A673 (cell line): ENCODE measurements around the gene PI16. TPM values are rescaled to one million over a fixed set of nuclear protein-coding genes. Genes with fewer than 3 reads are reported as not detected.
A peak's percentile ranks its signal among the peaks of the same experiment; 100 is the strongest.

Source experiments
- BruUV-seq: library from RNA; stranded (reverse); fragments of 400-500 nt; replicated peaks from 2 replicates; lab custom pipeline; 2021; lab: Mats Ljungman, UMichigan
- CTCF ChIA-PET: fragments of 300-600 bp; sonication (Branson Sonifier 250); formaldehyde crosslinking; loops from one replicate; lab custom pipeline; 2022; ENCODE audit warnings: antibody characterized with exemption; lab: Charles Lee
- POLR2A ChIA-PET: fragments of 300-600 bp; sonication (Branson Sonifier 250); formaldehyde crosslinking; loops from one replicate; lab custom pipeline; 2022; ENCODE audit warnings: antibody characterized with exemption; ENCODE audit not compliant: low non-redundant PET; lab: Charles Lee
- DNase-seq: peaks from one replicate; pipeline ENCODE4 v3.0.0-alpha.2; 2015; ENCODE audit warnings: low spot score
- H3K27ac ChIP-seq: fragments of 200-600 bp; sonication (generic); 2 replicates; pipeline ENCODE4 v1.5.1; 2016; ENCODE audit warnings: mixed run types, low read depth, mild to moderate bottlenecking, mixed read lengths, antibody characterized with exemption, low read length; ENCODE audit not compliant: poor library complexity, severe bottlenecking
- H3K27me3 ChIP-seq: fragments of 200-600 bp; sonication (generic); replicated peaks from 2 replicates; pipeline ENCODE4 v1.6.1; 2017; ENCODE audit warnings: mixed run types, low read depth, mild to moderate bottlenecking, mixed read lengths, antibody characterized with exemption, low read length; ENCODE audit not compliant: insufficient read depth, poor library complexity
- H3K36me3 ChIP-seq: fragments of 200-600 bp; sonication (generic); 2 replicates; pipeline ENCODE4 v1.6.1; 2016; ENCODE audit warnings: mixed run types, mild to moderate bottlenecking, mixed read lengths, antibody characterized with exemption, low read length; ENCODE audit not compliant: insufficient read depth, poor library complexity, severe bottlenecking
- H3K4me1 ChIP-seq: fragments of 200-600 bp; sonication (generic); 2 replicates; pipeline ENCODE4 v1.6.1; 2017; ENCODE audit warnings: mixed run types, mild to moderate bottlenecking, mixed read lengths, antibody characterized with exemption, low read length; ENCODE audit not compliant: insufficient read depth, poor library complexity, severe bottlenecking
- H3K4me3 ChIP-seq: fragments of 200-600 bp; sonication (generic); 2 replicates; pipeline ENCODE4 v1.5.1; 2016; ENCODE audit warnings: low read depth, mixed run types, mild to moderate bottlenecking, mixed read lengths, low read length; ENCODE audit not compliant: poor library complexity, severe bottlenecking
- H3K9me3 ChIP-seq: fragments of 200-600 bp; sonication (generic); 2 replicates; pipeline ENCODE4 v1.6.1; 2016; ENCODE audit warnings: mixed run types, low read depth, mild to moderate bottlenecking, mixed read lengths, antibody characterized with exemption, low read length; ENCODE audit not compliant: poor library complexity, severe bottlenecking
- EZH2 ChIP-seq: fragments of 200-600 bp; sonication (generic); IDR thresholded peaks from 2 replicates; pipeline ENCODE4 v1.6.1; 2017; ENCODE audit warnings: borderline replicate concordance, low read depth, mild to moderate bottlenecking, mixed read lengths, antibody characterized with exemption, low read length; ENCODE audit not compliant: poor library complexity, severe bottlenecking
- intact Hi-C: fragments of 100-400 bp; cut with micrococcal nuclease; formaldehyde crosslinking; loops from one replicate; pipeline ENCODE4 v1.10.0; 2022; ENCODE audit not compliant: unreplicated experiment
- total RNA-seq: library from RNA; stranded (reverse); gene quantifications from 2 replicates; pipeline ENCODE4 v1.2.3, GENCODE V29; 2021
- TF ChIP-seq, protein P1 (sequence below): fragments of 300-800, 200-600 bp; sonication (generic); conservative IDR thresholded peaks from 2 replicates; pipeline ENCODE4 v1.5.1; 2017; ENCODE audit warnings: low read depth, mild to moderate bottlenecking, antibody characterized with exemption, low read length, moderate library complexity, mixed read lengths

Gene PI16
- total RNA-seq, 1 experiment from 2014 or later = not detected

DNA sequence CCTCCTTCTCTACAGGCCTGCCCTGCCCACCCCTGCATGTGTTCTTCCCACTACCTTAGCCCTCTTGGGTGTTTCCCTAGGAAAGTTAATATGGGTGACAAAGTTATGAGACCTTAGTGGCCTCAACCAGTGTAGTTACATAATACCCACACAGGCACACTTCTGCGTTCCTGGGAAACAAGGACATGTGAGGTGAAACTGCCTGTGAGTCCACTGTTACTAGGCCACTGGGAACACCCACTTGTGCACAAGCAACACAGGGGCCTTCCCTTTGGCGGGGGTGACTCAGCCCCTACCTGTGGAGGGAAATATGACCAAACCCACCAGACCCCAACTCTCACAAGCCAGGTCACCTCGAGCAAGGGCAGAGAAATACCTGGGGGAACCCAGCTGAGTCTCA is 12.8 kb downstream of the PI16 start:
- POLR2A ChIA-PET = no interaction called here
- TF ChIP-seq, protein P1, sequence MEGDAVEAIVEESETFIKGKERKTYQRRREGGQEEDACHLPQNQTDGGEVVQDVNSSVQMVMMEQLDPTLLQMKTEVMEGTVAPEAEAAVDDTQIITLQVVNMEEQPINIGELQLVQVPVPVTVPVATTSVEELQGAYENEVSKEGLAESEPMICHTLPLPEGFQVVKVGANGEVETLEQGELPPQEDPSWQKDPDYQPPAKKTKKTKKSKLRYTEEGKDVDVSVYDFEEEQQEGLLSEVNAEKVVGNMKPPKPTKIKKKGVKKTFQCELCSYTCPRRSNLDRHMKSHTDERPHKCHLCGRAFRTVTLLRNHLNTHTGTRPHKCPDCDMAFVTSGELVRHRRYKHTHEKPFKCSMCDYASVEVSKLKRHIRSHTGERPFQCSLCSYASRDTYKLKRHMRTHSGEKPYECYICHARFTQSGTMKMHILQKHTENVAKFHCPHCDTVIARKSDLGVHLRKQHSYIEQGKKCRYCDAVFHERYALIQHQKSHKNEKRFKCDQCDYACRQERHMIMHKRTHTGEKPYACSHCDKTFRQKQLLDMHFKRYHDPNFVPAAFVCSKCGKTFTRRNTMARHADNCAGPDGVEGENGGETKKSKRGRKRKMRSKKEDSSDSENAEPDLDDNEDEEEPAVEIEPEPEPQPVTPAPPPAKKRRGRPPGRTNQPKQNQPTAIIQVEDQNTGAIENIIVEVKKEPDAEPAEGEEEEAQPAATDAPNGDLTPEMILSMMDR = no peak
- TF ChIP-seq EZH2 = no peak
- no peaks in the 10 kb centered on the region for H3K27me3 ChIP-seq
- peaks cover 54% of the 10 kb centered on the region for H3K36me3 ChIP-seq
- CTCF ChIA-PET = no interaction called here
- H3K4me3 ChIP-seq = no peak overlapping the region
- H3K27ac ChIP-seq = no peak overlapping the region
- H3K9me3 ChIP-seq = no peaks in the 10 kb centered on the region
- intact Hi-C loops = no loop called here
- BruUV-seq = no TSS peak
- DNase-seq = no peak
- H3K4me1 ChIP-seq = no peaks in the 10 kb centered on the region

DNA sequence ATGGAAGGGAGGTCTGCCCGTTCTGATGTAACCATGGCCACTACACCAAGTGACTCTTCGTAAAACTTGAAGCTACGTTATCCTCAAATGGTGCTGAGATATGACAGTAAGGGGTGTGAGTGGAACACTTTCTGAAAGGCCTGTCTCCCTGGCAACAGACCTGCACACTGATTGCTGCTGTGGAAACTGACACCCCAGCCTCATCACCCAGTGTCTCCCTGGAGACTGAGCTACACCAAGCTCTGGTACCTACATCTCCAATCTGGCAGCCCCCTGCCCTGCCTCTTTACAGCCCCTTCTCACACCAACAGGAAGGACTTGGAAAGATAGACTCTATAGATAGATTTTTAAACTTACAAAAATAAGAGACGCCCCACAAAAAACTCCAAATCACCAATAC is 13.2 kb downstream of the PI16 start:
- no peak for DNase-seq
- Histone ChIP-seq H3K27me3 (no peaks in the 10 kb centered on the region), H3K4me3 (no peak overlapping the region), H3K4me1 (no peaks in the 10 kb centered on the region), H3K9me3 (no peaks in the 10 kb centered on the region), H3K36me3 (peaks cover 58% of the 10 kb centered on the region), H3K27ac (no peak overlapping the region)
- ChIA-PET CTCF (no interaction called here), POLR2A (no interaction called here)
- intact Hi-C loops = no loop called here
- TF ChIP-seq, protein P1 = no peak
- no TSS peak for BruUV-seq

DNA sequence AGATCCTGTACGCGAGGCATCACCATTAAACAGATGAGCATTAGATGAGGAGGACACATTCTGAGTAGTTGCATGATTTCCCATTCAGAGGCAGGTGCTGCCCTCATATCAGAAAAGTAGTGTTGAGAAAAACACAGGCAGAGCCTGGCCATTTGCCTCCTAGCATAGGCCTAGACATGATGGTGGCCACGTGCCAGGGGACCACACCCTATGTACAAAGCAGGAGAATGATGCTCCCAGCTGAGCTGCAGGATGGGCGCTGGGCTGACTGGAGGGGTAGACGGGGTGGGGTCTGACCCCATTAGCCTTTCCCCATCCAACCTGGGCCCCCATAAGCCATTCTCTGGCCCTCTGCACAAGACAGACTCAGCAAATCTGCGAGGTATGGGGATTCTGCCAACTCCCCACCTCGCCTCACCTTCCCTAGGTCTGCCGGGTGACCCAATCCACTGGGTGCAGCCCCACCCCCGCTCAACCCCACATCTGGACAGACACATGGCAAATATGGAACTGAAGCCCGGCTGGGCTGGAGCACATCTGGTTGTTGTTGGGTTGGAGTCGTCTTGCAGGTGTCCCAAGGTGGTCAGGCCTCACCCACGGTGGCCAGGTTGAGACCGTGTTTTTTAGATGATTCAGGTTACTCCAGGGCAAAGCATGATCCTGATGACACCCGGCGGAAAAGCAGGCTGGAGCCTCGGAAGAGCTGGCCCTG is 13.9 kb downstream of the PI16 start:
- POLR2A ChIA-PET = no interaction called here
- no peak for DNase-seq
- CTCF ChIA-PET = interaction anchor here (0.5 kb wide), 1 partner anchor 9 kb away, joined by 3 read pairs; no protein-coding TSS in a partner anchor
- Histone ChIP-seq H3K9me3 (no peaks in the 10 kb centered on the region), H3K4me1 (no peaks in the 10 kb centered on the region), H3K4me3 (no peak overlapping the region), H3K27me3 (no peaks in the 10 kb centered on the region), H3K36me3 (peaks cover 64% of the 10 kb centered on the region), H3K27ac (no peak overlapping the region)
- BruUV-seq = TSS peak; percentile 98
- TF ChIP-seq, protein P1 = no peak
- TF ChIP-seq EZH2 = no peak
- intact Hi-C loops = no loop called here
